Measurements from ENCODE around the gene CDKL2. TPM values are rescaled to one million over a fixed set of nuclear protein-coding genes. Genes with fewer than 3 reads are reported as not detected.

The CDKL2 gene
- total RNA-seq, 1 experiment from 2014 or later: 0.46 TPM

DNA sequence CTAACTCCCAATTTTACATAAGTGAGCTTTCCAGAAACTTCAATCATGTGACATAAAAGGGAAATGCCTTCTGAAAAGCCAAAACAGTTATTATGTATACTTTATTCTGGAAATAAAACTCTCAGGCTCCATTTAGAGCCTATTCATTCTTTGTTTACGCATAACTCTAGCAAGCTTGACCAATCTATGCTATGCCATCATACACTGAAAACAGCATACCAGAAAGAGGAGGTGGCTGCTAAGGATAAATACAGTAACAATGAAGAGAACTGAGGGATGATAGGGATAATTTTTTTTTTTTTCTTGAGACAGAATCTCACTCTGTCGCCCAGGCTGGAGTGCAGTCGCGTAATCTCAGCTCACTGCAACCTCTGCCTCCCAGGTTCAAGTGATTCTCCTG, 24.4 kb downstream of the CDKL2 start:
- H3K36me3 ChIP-seq (ENCODE audit: low read depth): no peaks in the 10 kb centered on the region
- H3K4me1 ChIP-seq (replicated peaks; ENCODE audit: insufficient read depth): no peaks in the 10 kb centered on the region
- no peak for DNase-seq
- no peaks in the 10 kb centered on the region for H3F3A ChIP-seq (ENCODE audit: insufficient read depth, low read depth)
- no peaks in the 10 kb centered on the region for H4K20me1 ChIP-seq (ENCODE audit: insufficient read depth)
- no peak overlapping the region for H3K27ac ChIP-seq
- CTCF ChIA-PET: no interaction called here
- TF ChIP-seq, protein P1, sequence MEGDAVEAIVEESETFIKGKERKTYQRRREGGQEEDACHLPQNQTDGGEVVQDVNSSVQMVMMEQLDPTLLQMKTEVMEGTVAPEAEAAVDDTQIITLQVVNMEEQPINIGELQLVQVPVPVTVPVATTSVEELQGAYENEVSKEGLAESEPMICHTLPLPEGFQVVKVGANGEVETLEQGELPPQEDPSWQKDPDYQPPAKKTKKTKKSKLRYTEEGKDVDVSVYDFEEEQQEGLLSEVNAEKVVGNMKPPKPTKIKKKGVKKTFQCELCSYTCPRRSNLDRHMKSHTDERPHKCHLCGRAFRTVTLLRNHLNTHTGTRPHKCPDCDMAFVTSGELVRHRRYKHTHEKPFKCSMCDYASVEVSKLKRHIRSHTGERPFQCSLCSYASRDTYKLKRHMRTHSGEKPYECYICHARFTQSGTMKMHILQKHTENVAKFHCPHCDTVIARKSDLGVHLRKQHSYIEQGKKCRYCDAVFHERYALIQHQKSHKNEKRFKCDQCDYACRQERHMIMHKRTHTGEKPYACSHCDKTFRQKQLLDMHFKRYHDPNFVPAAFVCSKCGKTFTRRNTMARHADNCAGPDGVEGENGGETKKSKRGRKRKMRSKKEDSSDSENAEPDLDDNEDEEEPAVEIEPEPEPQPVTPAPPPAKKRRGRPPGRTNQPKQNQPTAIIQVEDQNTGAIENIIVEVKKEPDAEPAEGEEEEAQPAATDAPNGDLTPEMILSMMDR (conservative IDR thresholded peaks at IDR 0.05): no peak
- TF ChIP-seq EZH2 (IDR thresholded peaks at IDR 0.05; ENCODE audit: low read depth): no peak
- no peaks in the 10 kb centered on the region for H3K9me3 ChIP-seq (ENCODE audit: insufficient read depth, low read depth)
- intact Hi-C loops (cut with micrococcal nuclease; ENCODE audit: unreplicated experiment): no loop called here
- POLR2A ChIA-PET (ENCODE audit: unreplicated experiment): no interaction called here
- H3K4me3 ChIP-seq: no peak overlapping the region
- no peaks in the 10 kb centered on the region for H3K79me2 ChIP-seq (ENCODE audit: low read depth)
- no peak overlapping the region for H3K4me2 ChIP-seq
- no peak overlapping the region for H2AFZ ChIP-seq
- no TSS peak for BruUV-seq (replicated peaks)
- H3K27me3 ChIP-seq (ENCODE audit: insufficient read depth, low read depth): no peaks in the 10 kb centered on the region
- no peaks in the 10 kb centered on the region for H3K9me2 ChIP-seq (ENCODE audit: insufficient read depth)

DNA sequence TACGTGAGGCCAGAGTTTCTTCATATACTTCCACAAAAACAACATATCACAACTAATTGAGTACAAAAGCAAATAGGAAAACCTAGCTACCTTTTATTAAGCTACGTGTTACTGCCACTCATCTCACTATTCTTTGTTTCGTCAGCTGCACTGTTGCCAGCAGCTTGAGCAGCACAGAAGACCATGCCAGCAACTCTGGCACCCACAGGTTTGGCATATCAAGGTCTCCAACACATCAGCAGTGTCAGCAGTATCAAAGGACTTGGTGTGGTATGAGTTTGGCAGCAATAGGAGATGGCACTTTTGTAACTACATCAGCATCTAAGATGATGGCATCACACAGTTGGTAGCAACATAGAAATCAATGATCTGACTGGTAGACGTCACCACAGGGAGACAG, 30.7 kb downstream of the CDKL2 start:
- no peaks in the 10 kb centered on the region for H3F3A ChIP-seq (ENCODE audit: insufficient read depth, low read depth)
- TF ChIP-seq EZH2 (IDR thresholded peaks at IDR 0.05; ENCODE audit: low read depth): no peak
- TF ChIP-seq, protein P1 (conservative IDR thresholded peaks at IDR 0.05): no peak
- ChIA-PET CTCF (no interaction called here), POLR2A (ENCODE audit: unreplicated experiment) (no interaction called here)
- no peak overlapping the region for H2AFZ ChIP-seq
- no peaks in the 10 kb centered on the region for H3K36me3 ChIP-seq (ENCODE audit: low read depth)
- BruUV-seq (replicated peaks): no TSS peak
- no peaks in the 10 kb centered on the region for H3K27me3 ChIP-seq (ENCODE audit: insufficient read depth, low read depth)
- no peak overlapping the region for H3K4me3 ChIP-seq
- H3K9me2 ChIP-seq (ENCODE audit: insufficient read depth): no peaks in the 10 kb centered on the region
- no peaks in the 10 kb centered on the region for H4K20me1 ChIP-seq (ENCODE audit: insufficient read depth)
- no peak overlapping the region for H3K4me2 ChIP-seq
- H3K79me2 ChIP-seq (ENCODE audit: low read depth): no peaks in the 10 kb centered on the region
- DNase-seq: no peak
- no peak overlapping the region for H3K27ac ChIP-seq
- intact Hi-C loops (cut with micrococcal nuclease; ENCODE audit: unreplicated experiment): no loop called here
- no peaks in the 10 kb centered on the region for H3K4me1 ChIP-seq (replicated peaks; ENCODE audit: insufficient read depth)
- H3K9me3 ChIP-seq (ENCODE audit: insufficient read depth, low read depth): no peaks in the 10 kb centered on the region

DNA sequence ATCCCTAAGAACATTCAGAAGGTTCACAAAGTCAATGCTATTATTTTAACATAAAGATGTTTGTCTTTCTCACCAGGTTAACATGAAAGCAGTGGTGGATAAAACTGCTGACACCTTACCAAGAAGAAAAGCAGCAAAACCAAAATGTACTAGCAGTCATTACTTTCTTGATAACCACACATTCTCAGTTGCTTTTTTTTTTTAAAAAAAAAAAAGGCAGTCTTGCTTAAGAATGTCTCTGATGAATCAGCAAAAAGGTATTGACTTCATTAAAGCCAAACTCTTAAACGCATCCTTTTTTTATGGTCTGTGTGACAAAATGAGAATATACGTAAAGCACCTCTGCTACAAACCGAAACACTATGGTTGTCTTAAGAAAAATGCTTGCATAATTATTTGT, 31.9 kb downstream of the CDKL2 start:
- ChIA-PET CTCF (no interaction called here), POLR2A (ENCODE audit: unreplicated experiment) (no interaction called here)
- Histone ChIP-seq H3K79me2 (ENCODE audit: low read depth) (no peaks in the 10 kb centered on the region), H3K4me2 (no peak overlapping the region), H3F3A (ENCODE audit: insufficient read depth, low read depth) (no peaks in the 10 kb centered on the region), H2AFZ (no peak overlapping the region), H3K4me3 (no peak overlapping the region), H4K20me1 (ENCODE audit: insufficient read depth) (no peaks in the 10 kb centered on the region), H3K27me3 (ENCODE audit: insufficient read depth, low read depth) (no peaks in the 10 kb centered on the region), H3K27ac (no peak overlapping the region), H3K4me1 (replicated peaks; ENCODE audit: insufficient read depth) (no peaks in the 10 kb centered on the region), H3K9me2 (ENCODE audit: insufficient read depth) (no peaks in the 10 kb centered on the region), H3K36me3 (ENCODE audit: low read depth) (no peaks in the 10 kb centered on the region), H3K9me3 (ENCODE audit: insufficient read depth, low read depth) (no peaks in the 10 kb centered on the region)
- intact Hi-C loops (cut with micrococcal nuclease; ENCODE audit: unreplicated experiment): no loop called here
- DNase-seq: peak in 1 of 2 experiments; percentile 48
- no peak for TF ChIP-seq EZH2 (IDR thresholded peaks at IDR 0.05; ENCODE audit: low read depth)
- TF ChIP-seq, protein P1 (conservative IDR thresholded peaks at IDR 0.05): no peak
- BruUV-seq (replicated peaks): no TSS peak

All from PC-9 (cell line).